ENCODE data around the gene BAZ2A. TPM values are rescaled to one million over a fixed set of nuclear protein-coding genes. Genes with fewer than 3 reads are reported as not detected.
"Not testable (repeated sequence)": the region's sequence is repeated elsewhere in the genome, so short reads cannot be mapped to it uniquely, and the experiment has no call there.

Gene BAZ2A
- total RNA-seq, 1 experiment from 2014 or later = 2.4 TPM

DNA sequence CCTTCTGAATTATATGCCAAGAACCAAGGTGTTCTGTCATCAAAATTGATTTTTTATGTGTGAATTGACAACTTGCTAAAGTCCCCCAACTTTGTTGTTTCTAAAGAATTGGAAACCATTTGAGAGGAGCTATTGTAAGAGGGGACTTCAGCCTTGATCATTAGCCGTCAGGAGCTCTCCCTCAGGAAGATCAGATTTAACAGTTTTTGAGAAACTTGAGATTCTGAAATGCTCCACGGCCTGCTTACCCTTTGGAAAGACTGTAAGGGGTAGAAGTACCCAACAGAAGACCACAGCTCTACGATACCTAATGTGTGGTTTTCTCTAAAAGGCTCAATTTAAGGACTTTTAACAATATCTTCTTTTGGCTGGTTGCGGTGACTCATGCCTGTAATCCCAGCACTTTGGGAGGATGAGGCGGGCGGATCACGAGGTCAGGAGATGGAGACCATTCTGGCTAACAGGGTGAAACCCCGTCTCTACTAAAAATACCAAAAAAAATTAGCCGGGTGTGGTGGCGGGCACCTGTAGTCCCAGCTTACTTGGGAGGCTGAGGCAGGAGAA lies 51.1 kb downstream of the BAZ2A start:
- DNase-seq = no peak
- H3K4me3 ChIP-seq = no peak overlapping the region
- no peaks in the 10 kb centered on the region for H3K27me3 ChIP-seq
- H3K9me3 ChIP-seq = no peaks in the 10 kb centered on the region
- peaks cover 11% of the 10 kb centered on the region for H3K36me3 ChIP-seq

DNA sequence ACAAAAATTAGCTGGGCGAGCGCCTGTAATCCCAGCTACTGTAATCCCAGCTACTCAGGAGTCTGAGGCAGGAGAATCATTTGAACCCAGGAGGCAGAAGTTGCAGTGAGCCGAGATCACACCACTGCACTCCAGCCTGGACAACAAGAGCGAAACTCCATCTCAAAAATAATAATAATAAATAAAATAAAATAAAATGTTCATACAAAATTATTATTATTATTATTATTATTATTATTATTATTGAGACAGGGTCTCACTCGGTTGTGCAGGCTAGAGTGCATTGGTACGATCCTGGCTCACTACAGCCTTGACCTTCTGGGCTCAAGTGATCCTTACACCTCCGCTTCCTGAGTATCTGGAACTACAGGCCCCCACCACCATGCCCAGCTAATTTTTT lies 52.9 kb downstream of the BAZ2A start:
- peaks cover 13% of the 10 kb centered on the region for H3K36me3 ChIP-seq
- not testable (repeated sequence) for H3K27me3 ChIP-seq, H3K4me3 ChIP-seq, DNase-seq, H3K9me3 ChIP-seq

DNA sequence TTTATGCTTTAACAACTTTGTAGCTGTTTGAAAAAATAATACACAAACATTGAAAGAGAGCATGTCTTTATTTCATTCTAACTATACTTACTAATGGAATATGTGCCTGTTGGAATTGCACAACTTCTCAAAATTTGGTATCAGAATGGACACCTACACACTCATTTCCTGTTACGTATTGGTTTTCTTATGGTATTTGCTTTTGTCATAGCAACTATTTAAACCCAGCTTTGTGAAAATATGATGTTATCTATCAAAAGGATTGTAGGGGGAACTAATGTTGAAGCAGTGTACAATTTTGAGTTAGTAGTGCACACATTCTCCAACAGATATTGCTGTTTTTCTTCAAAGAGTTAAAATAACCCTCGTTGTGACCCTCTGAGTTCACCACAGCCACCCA lies 55.9 kb downstream of the BAZ2A start:
- Histone ChIP-seq H3K4me3 (no peak overlapping the region), H3K36me3 (peaks cover 17% of the 10 kb centered on the region), H3K9me3 (no peaks in the 10 kb centered on the region), H3K27me3 (no peaks in the 10 kb centered on the region)
- DNase-seq = no peak

DNA sequence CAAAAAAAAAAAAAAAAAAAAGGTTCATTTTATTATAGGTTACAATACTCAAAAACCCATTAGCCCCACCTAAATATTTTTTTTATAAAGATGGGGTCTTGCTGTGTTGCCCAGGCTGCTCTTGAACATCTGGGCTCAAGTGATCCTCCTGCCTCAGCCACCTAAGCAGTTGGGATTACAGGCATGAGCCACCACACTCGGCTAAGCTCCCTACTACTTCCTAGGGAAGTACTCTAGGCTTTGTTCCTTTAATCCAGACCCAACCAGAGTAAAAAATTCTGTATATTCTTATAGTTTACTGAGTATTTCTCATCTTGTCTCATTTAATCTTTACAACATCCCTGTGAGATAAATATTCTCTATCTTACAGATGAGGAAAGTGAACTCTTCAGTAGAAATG lies 57.8 kb downstream of the BAZ2A start:
- H3K9me3 ChIP-seq = no peaks in the 10 kb centered on the region
- no peak overlapping the region for H3K4me3 ChIP-seq
- H3K36me3 ChIP-seq = peaks cover 21% of the 10 kb centered on the region
- no peaks in the 10 kb centered on the region for H3K27me3 ChIP-seq
- no peak for DNase-seq

DNA sequence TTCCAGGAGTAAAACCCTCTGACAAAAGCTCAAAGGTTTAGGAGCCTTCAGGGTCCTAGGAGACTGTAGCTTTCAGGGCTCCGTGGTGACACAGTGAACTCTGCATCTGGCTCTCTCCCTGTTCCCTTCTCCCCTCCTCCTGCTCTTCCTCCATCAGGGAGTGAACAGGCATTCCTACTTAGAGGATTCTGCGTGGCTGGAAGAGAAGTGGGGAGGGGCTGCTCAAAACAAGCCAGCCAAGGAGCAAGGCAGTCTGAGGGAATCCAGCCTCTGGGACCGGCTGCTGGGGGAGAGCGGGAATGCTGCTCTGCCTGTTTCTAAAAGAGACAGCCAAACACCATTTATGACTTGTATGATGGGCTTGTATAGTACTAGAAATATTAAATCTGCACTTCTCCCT lies 59.0 kb downstream of the BAZ2A start:
- H3K9me3 ChIP-seq = no peaks in the 10 kb centered on the region
- no peak overlapping the region for H3K4me3 ChIP-seq
- DNase-seq = no peak
- H3K36me3 ChIP-seq = peaks cover 21% of the 10 kb centered on the region
- H3K27me3 ChIP-seq = no peaks in the 10 kb centered on the region

DNA sequence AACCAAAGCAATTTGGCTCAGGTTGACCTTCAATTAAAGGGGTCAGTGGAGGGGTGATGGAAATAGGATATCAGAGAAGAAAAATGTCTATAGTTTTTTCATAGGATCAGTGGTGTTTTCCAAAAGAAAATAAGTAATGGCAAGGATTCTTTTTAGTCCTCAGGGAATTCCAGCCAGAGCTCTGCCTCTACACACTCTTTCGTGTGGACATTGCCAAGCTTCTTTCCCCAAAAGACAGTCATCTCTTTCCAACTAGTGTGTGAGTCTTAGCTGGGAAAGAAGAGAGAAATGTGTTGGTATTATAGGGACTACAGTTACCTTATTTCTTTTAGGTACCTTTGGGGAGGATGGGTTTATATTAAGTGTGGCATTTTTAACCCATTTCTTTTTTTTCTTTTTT lies 62.0 kb downstream of the BAZ2A start:
- peaks cover 19% of the 10 kb centered on the region for H3K36me3 ChIP-seq
- no peaks in the 10 kb centered on the region for H3K27me3 ChIP-seq
- DNase-seq = no peak
- H3K9me3 ChIP-seq = no peaks in the 10 kb centered on the region
- no peak overlapping the region for H3K4me3 ChIP-seq

DNA sequence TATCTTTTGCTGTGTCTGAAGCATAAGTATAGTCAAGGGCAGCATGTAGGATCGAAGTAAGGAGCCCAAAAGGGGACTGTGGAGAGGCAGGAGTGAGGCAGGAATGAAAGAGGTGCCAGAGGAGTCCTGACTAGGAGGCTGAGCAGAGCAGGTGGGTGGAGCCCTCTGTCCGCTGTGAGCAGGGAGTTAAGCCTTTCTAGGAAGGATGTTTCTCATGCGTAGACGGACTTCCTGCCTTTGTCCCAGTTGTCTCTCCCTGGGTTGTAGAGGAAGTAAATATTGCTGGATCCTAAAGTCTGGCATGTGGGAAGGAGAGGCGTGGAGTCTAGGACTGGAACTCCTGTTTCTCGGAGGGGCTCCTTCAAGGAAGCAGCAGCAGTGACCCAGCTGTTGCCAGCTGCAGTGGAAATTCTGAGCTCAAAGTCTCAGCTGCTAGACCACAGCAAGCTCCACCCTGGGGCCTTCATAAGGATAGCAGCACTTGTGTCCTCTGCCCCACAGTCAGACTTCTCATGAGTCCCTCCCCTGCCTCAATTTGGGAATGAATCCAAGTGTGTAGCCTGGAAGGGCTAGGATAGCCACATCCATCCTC lies 64.5 kb downstream of the BAZ2A start:
- Histone ChIP-seq H3K4me3 (no peak overlapping the region), H3K36me3 (peaks cover 31% of the 10 kb centered on the region), H3K9me3 (no peaks in the 10 kb centered on the region), H3K27me3 (no peaks in the 10 kb centered on the region)
- no peak for DNase-seq

DNA sequence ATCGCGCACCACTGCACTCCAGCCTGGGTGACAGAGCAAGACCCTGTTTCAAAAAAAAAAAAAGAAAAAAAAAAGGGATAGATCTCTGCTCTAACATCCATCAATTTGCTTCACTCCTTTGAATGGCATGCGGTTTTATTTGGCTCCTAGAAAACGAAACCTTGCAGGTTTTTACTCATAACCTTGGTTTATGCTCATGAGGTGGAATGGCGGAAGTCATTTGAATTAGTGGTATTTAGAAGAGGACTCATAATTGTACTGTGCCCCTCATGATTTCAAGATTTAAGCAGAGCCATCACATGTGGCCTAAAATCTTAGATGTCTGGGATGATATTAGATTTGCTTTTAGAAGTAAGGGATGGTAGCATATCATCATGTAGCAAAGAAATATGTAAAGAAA lies 79.1 kb downstream of the BAZ2A start:
- Histone ChIP-seq H3K9me3 (no peaks in the 10 kb centered on the region), H3K4me3 (no peak overlapping the region), H3K27me3 (no peaks in the 10 kb centered on the region), H3K36me3 (peaks cover 2% of the 10 kb centered on the region)
- DNase-seq = no peak

DNA sequence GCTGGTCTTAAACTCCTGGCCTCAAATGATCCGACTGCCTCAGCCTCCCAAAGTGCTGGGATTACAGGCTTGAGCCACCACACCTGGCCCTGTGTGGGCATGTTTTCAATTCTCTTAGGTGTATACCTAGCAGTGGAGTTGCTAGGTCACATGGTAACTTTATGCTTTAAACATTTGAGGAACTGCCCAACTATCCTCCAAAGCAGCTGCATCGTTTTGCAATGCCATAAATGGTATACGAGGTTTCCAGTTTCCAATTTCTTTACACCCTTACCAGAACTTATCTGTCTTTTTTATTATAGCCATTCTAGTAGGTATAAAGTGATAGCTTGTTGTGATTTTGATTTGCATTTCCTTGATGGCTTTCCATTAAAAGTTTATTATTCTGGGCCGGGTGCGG lies 83.4 kb downstream of the BAZ2A start:
- Histone ChIP-seq H3K27me3 (no peaks in the 10 kb centered on the region), H3K9me3 (no peaks in the 10 kb centered on the region), H3K36me3 (peaks cover 2% of the 10 kb centered on the region; the same call in 1 of the 2 replicates), H3K4me3 (no peak overlapping the region)
- DNase-seq = no peak

Other genes with a start within 250 kb of the BAZ2A start
- gene TIMELESS, start 180.9 kb downstream of the BAZ2A start, total RNA-seq (2014; rRNA removed; shearing (Covaris generic); ENCODE audit: low replicate concordance) = 22.6 and 24.4 TPM in 2 replicates
- gene MIP, start 175.7 kb downstream of the BAZ2A start, total RNA-seq (2014; rRNA removed; shearing (Covaris generic); ENCODE audit: low replicate concordance) = not detected in 2 replicates
- gene SPRYD4, start 161.7 kb downstream of the BAZ2A start, total RNA-seq (2014; rRNA removed; shearing (Covaris generic); ENCODE audit: low replicate concordance) = 0.35 and 0.69 TPM in 2 replicates
- 1.5 TPM in 1 of 2 replicates, not detected in the other for gene GLS2, start 142.2 kb downstream of the BAZ2A start, total RNA-seq (2014; rRNA removed; shearing (Covaris generic); ENCODE audit: low replicate concordance)
- 3.8 and 4.4 TPM in 2 replicates for gene RBMS2, start 108.5 kb downstream of the BAZ2A start, total RNA-seq (2014; rRNA removed; shearing (Covaris generic); ENCODE audit: low replicate concordance)
- 202 and 245 TPM in 2 replicates for gene ATP5F1B, start 15.7 kb upstream of the BAZ2A start, total RNA-seq (2014; rRNA removed; shearing (Covaris generic); ENCODE audit: low replicate concordance)
- gene PTGES3, start 58.0 kb upstream of the BAZ2A start, total RNA-seq (2014; rRNA removed; shearing (Covaris generic); ENCODE audit: low replicate concordance) = 52.8 and 98.9 TPM in 2 replicates
- gene NACA, start 95.0 kb upstream of the BAZ2A start, total RNA-seq (2014; rRNA removed; shearing (Covaris generic); ENCODE audit: low replicate concordance) = 1,715 and 2,709 TPM in 2 replicates
- 25.1 and 44.7 TPM in 2 replicates for gene PRIM1, start 122.0 kb upstream of the BAZ2A start, total RNA-seq (2014; rRNA removed; shearing (Covaris generic); ENCODE audit: low replicate concordance)
- gene HSD17B6, start 133.0 kb upstream of the BAZ2A start, total RNA-seq (2014; rRNA removed; shearing (Covaris generic); ENCODE audit: low replicate concordance) = 0.44 and 3.0 TPM in 2 replicates

Data from MG63 (cell line).